Cardiac muscle cell (in vitro differentiated cells and primary cell): Measurements from ENCODE around the gene CPA3. TPM values are rescaled to one million over a fixed set of nuclear protein-coding genes. Genes with fewer than 3 reads are reported as not detected.

Experiments
- DNase-seq, 2 donors: peaks; one replicate each; pipeline versions ENCODE4 v3.0.0 to v3.0.0-alpha.2; 2010 to 2017; ENCODE audit warnings: low read depth in 1 of 2, low spot score in 1 of 2
- H3K27ac ChIP-seq: fragments of 200-600 bp; sonication (generic); 2 replicates; pipeline ENCODE4 v1.5.1; 2016
- H3K27me3 ChIP-seq: fragments of 200-600 bp; sonication (generic); 2 replicates; pipeline ENCODE4 v1.6.0; 2016; ENCODE audit warnings: control low read depth
- H3K36me3 ChIP-seq: fragments of 200-600 bp; sonication (generic); 2 replicates; pipeline ENCODE4 v1.5.1; 2016; ENCODE audit warnings: control low read depth
- H3K4me1 ChIP-seq: fragments of 200-600 bp; sonication (generic); 2 replicates; pipeline ENCODE4 v1.8.1; 2017; ENCODE audit warnings: low read depth, mild to moderate bottlenecking, mixed run types
- H3K4me3 ChIP-seq: fragments of 200-600 bp; sonication (generic); 2 replicates; pipeline ENCODE4 v1.5.1; 2016; ENCODE audit warnings: mild to moderate bottlenecking
- H3K9me3 ChIP-seq: fragments of 200-600 bp; sonication (generic); 2 replicates; pipeline ENCODE4 v1.5.1; 2017; ENCODE audit warnings: low read depth, mild to moderate bottlenecking, control low read depth
- polyA plus RNA-seq: library from polyadenylated mRNA; unstranded; fragments of >200 nt; fragmentation: Nextera tagmentation; extraction: Ambion mirVana; gene quantifications from 2 replicates; pipeline ENCODE4 v1.2.1, GENCODE V29; 2016
- total RNA-seq: library from RNA; depleted of rRNA; stranded (reverse); fragments of >200 nt; gene quantifications from 2 replicates; pipeline ENCODE4 v1.2.3, GENCODE V29; 2016
- TF ChIP-seq, protein P1 (sequence below): IDR thresholded peaks from 2 replicates; pipeline ENCODE4 v1.5.1; 2012; ENCODE audit warnings: low read depth, mild to moderate bottlenecking, low read length

Gene CPA3
- total and polyA plus RNA-seq, 2 experiments from 2014 or later: not detected

- Histone ChIP-seq H3K27me3 (peaks cover 65% of the 10 kb centered on the region), H3K9me3 (no peaks in the 10 kb centered on the region), H3K36me3 (no peaks in the 10 kb centered on the region), H3K27ac (no peak overlapping the region), H3K4me3 (no peak overlapping the region), H3K4me1 (peaks cover 8% of the 10 kb centered on the region)
- TF ChIP-seq, protein P1, sequence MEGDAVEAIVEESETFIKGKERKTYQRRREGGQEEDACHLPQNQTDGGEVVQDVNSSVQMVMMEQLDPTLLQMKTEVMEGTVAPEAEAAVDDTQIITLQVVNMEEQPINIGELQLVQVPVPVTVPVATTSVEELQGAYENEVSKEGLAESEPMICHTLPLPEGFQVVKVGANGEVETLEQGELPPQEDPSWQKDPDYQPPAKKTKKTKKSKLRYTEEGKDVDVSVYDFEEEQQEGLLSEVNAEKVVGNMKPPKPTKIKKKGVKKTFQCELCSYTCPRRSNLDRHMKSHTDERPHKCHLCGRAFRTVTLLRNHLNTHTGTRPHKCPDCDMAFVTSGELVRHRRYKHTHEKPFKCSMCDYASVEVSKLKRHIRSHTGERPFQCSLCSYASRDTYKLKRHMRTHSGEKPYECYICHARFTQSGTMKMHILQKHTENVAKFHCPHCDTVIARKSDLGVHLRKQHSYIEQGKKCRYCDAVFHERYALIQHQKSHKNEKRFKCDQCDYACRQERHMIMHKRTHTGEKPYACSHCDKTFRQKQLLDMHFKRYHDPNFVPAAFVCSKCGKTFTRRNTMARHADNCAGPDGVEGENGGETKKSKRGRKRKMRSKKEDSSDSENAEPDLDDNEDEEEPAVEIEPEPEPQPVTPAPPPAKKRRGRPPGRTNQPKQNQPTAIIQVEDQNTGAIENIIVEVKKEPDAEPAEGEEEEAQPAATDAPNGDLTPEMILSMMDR: no peak
- no peak for DNase-seq
Observed at GRCh38 chr3:148873270-148873927, 8.3 kb downstream of the CPA3 start.

DNA sequence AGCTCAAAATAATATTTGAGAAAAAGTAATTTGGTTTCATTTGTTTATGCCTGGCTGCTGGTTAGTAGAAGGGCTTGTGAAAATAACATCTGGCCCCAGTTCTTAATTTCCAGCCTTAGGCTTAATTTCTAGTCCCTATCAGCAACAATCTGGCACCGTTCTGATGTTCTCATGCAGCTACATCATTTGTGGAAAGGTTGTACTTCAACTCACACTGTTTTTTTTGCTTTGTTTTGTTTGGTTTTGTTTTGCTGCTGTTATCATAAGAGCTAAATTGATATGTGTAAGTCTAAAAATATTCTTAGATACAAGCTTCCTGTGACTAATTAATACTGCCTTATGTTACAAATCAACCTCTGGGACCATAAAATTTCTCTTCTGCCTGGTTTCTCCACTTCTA lies 8.9 kb downstream of the CPA3 start:
- DNase-seq: no peak
- Histone ChIP-seq H3K4me1 (peaks cover 9% of the 10 kb centered on the region), H3K4me3 (no peak overlapping the region), H3K27me3 (peaks cover 64% of the 10 kb centered on the region), H3K27ac (no peak overlapping the region), H3K36me3 (no peaks in the 10 kb centered on the region), H3K9me3 (no peaks in the 10 kb centered on the region)
- TF ChIP-seq, protein P1: no peak

DNA sequence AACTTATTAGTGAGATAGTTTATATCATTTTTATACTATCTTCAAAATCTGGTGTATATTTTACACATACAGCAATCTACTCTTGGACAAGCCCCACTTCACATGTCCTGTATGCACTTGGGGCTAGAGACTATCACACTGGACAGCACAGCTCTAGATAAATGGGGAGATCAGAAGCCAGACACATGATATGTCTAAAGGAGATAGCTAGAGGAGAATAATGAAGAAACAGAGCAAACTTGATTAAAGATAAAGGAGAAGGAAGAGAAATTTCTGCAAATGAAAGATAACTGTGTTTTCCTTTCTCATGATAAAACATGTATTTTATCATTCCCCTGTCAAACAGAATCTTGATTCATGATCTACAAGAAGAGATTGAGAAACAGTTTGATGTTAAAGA lies 13.0 kb downstream of the CPA3 start:
- Histone ChIP-seq H3K4me3 (no peak overlapping the region), H3K9me3 (no peaks in the 10 kb centered on the region), H3K27me3 (peaks cover 62% of the 10 kb centered on the region), H3K4me1 (peaks cover 9% of the 10 kb centered on the region), H3K36me3 (no peaks in the 10 kb centered on the region), H3K27ac (no peak overlapping the region)
- TF ChIP-seq, protein P1: no peak
- no peak for DNase-seq

GRCh38 chr3:148879256-148879655 lies 14.2 kb downstream of the CPA3 start:
- Histone ChIP-seq H3K27ac (no peak overlapping the region), H3K4me3 (no peak overlapping the region), H3K9me3 (no peaks in the 10 kb centered on the region), H3K36me3 (no peaks in the 10 kb centered on the region), H3K27me3 (peaks cover 62% of the 10 kb centered on the region), H3K4me1 (peaks cover 9% of the 10 kb centered on the region)
- TF ChIP-seq, protein P1: no peak
- DNase-seq: no peak

- H3K9me3 ChIP-seq: no peaks in the 10 kb centered on the region
- TF ChIP-seq, protein P1: no peak
Observed at GRCh38 chr3:148880681-148881080, 15.6 kb downstream of the CPA3 start.

DNA sequence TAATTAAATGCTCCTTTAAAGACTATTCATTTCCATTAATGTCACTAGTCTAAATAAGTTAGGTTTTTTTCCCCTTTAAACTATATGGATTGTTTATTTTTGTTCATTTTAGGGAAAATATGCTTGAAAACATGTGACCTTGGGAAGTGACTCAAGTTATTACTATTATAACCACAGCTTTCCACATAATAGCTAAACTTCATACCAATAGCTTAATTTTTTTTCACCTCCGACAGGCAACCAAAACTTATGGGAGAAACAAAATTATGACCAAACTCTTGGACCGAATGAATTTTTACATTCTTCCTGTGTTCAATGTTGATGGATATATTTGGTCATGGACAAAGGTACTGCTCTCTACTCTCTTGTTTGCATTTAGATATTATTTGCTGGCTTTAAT lies 16.2 kb downstream of the CPA3 start:
- H3K9me3 ChIP-seq: no peaks in the 10 kb centered on the region
- H3K4me1 ChIP-seq: peaks cover 4% of the 10 kb centered on the region
- peaks cover 59% of the 10 kb centered on the region for H3K27me3 ChIP-seq
- H3K4me3 ChIP-seq: no peak overlapping the region
- no peak for DNase-seq
- H3K36me3 ChIP-seq: no peaks in the 10 kb centered on the region
- no peak overlapping the region for H3K27ac ChIP-seq
- TF ChIP-seq, protein P1: no peak

More at GRCh38 chr3:148880681-148881080, 15.6 kb downstream of the CPA3 start:
- Histone ChIP-seq H3K4me1 (peaks cover 6% of the 10 kb centered on the region), H3K4me3 (no peak overlapping the region), H3K27me3 (peaks cover 55% of the 10 kb centered on the region), H3K27ac (no peak overlapping the region), H3K36me3 (no peaks in the 10 kb centered on the region)
- peak in 1 of 2 donors; percentile 33 for DNase-seq
